Astrocyte of the cerebellum (primary cell): Measurements from ENCODE around the gene CEP44.

Source experiments
- DNase-seq: peaks from one replicate; pipeline ENCODE4 v3.0.0-alpha.2; 2011; ENCODE audit warnings: low read depth
- H3K4me3 ChIP-seq: 2 replicates; pipeline ENCODE4 v1.5.1; 2011; ENCODE audit warnings: mild to moderate bottlenecking, low read depth, low read length, moderate library complexity
- CTCF ChIP-seq: IDR thresholded peaks from 2 replicates; pipeline ENCODE4 v1.5.1; 2012; ENCODE audit warnings: low read length, low read depth, moderate library complexity, mild to moderate bottlenecking; ENCODE audit errors: missing control alignments
- in situ Hi-C: cut with HindIII; loops from 2 replicates; pipeline ENCODE4 v1.10.0; 2017; ENCODE audit warnings: low sequenced_read_pairs

Gene CEP44

GRCh38 chr4:174275101-174275500 lies 8.6 kb upstream of the CEP44 start:
- no peak overlapping the region for H3K4me3 ChIP-seq
- TF ChIP-seq CTCF, result no peak
- in situ Hi-C loops, result no loop called here
- no peak for DNase-seq

GRCh38 chr4:174277433-174277832 lies 6.3 kb upstream of the CEP44 start:
- in situ Hi-C loops, result no loop called here
- no peak overlapping the region for H3K4me3 ChIP-seq
- no peak for TF ChIP-seq CTCF
- no peak for DNase-seq

DNA sequence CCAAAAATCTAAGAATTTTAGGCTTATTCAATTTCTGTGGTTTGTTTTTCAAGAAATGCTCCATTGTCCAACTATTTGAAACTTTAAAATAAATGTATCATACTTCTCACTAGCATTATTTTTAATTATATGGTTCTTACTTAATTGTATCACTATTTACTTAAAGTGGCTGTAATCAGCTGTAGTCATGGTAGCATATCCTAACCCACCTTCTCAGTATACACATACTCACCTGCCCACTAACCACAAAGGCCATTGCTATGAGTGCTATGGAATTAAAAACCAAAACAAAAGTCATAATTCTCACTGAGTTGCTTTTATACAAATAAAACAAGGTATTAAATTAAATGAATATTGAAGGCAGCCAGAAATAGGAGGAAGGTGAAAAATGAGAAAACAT lies 5.2 kb upstream of the CEP44 start:
- in situ Hi-C loops, result no loop called here
- DNase-seq, result no peak
- H3K4me3 ChIP-seq, result no peak overlapping the region
- no peak for TF ChIP-seq CTCF

GRCh38 chr4:174279433-174280155 lies 4.1 kb upstream of the CEP44 start:
- in situ Hi-C loops, result no loop called here
- DNase-seq, result no peak
- no peak for TF ChIP-seq CTCF
- no peak overlapping the region for H3K4me3 ChIP-seq

DNA sequence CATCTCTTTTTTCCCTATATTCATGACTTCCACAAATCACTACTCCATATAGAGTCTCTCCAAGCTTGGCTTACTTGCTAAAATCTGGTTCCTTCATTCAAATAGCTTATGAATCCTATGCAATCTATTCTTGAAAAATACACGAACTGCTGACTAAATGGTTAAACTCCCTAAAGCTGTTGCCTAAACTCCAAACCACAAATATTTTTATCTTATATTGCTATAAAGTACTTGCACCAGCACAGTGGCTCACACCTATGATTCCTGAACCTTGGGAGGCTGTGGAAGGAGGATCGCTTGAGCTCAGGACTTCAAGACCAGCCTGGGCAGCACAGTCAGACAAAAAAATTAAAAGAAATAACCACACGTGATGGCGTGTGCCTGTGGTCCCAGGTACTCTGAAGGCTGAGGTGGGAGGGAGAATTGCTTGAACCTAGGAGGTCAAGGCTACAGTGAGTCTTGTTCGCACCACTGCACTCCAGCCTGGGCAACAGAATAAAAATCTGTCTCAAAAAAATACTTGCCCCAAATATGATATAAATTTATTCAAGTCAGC lies 2.5 kb upstream of the CEP44 start:
- no peak overlapping the region for H3K4me3 ChIP-seq
- no peak for TF ChIP-seq CTCF
- DNase-seq, result no peak
- in situ Hi-C loops, result no loop called here

- in situ Hi-C loops, result no loop called here
- TF ChIP-seq CTCF, result no peak
- DNase-seq, result no peak
- H3K4me3 ChIP-seq, result no peak overlapping the region
These were observed 1.8 kb upstream of the CEP44 start for GRCh38 chr4:174281901-174282300.
